BLaER1 (cell line): Measurements from ENCODE around the gene UXS1.

ENCODE experiments used
- H3K27ac ChIP-seq: shearing (Covaris generic); formaldehyde crosslinking; 2 replicates; pipeline ENCODE4 v1.8.1; 2022
- H3K27me3 ChIP-seq: shearing (Covaris generic); formaldehyde crosslinking; 2 replicates; pipeline ENCODE4 v1.8.1; 2022
- H3K36me3 ChIP-seq: shearing (Covaris generic); formaldehyde crosslinking; 2 replicates; pipeline ENCODE4 v1.8.1; 2022
- H3K4me1 ChIP-seq: shearing (Covaris generic); formaldehyde crosslinking; 2 replicates; pipeline ENCODE4 v1.8.1; 2022
- H3K4me2 ChIP-seq: shearing (Covaris generic); formaldehyde crosslinking; 2 replicates; pipeline ENCODE4 v1.8.1; 2022
- H3K4me3 ChIP-seq: shearing (Covaris generic); formaldehyde crosslinking; 2 replicates; pipeline ENCODE4 v1.8.1; 2022
- H3K9ac ChIP-seq: shearing (Covaris generic); formaldehyde crosslinking; 2 replicates; pipeline ENCODE4 v1.8.1; 2022
- H3K9me3 ChIP-seq: shearing (Covaris generic); formaldehyde crosslinking; 2 replicates; pipeline ENCODE4 v1.8.1; 2022
- H4K20me1 ChIP-seq: shearing (Covaris generic); formaldehyde crosslinking; 2 replicates; pipeline ENCODE4 v1.8.1; 2022
- Cebpa-rat ChIP-seq: shearing (Covaris generic); IDR thresholded peaks from 2 replicates; pipeline ENCODE4 v1.8.1; 2022

Gene UXS1

DNA sequence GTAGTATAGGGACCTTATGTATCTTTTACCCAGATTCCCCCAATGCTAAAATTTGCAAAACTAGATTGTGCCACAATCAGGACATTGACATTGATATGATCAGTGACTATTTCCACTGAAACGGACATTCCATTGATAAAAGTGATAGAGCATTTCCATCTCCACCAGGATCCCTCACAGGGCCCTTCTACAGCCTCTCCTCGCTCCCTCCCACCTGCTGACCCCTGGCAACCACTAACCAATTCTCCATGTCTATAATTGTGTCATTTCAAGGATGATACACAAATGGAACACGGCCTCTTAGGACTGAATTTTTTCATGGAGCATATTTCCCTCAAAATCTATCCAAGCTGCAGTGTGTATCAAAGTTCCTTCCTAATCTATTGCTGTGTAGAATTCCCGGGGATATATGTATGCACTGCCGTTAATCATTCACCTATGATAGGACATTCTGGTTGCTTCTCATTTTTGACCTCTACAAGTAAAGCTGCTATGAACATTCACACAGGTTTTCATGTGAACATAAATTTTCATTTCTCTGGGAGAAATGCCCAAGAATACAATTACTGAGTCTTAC lies 67.3 kb downstream of the UXS1 start:
- Histone ChIP-seq H3K36me3 (peaks cover 86% of the 10 kb centered on the region), H3K4me1 (peaks cover 20% of the 10 kb centered on the region), H3K9ac (no peak overlapping the region), H4K20me1 (peaks cover 91% of the 10 kb centered on the region), H3K4me3 (no peak overlapping the region), H3K9me3 (no peaks in the 10 kb centered on the region), H3K27ac (no peak overlapping the region), H3K4me2 (no peak overlapping the region), H3K27me3 (no peaks in the 10 kb centered on the region)
- no peak for TF ChIP-seq Cebpa-rat

DNA sequence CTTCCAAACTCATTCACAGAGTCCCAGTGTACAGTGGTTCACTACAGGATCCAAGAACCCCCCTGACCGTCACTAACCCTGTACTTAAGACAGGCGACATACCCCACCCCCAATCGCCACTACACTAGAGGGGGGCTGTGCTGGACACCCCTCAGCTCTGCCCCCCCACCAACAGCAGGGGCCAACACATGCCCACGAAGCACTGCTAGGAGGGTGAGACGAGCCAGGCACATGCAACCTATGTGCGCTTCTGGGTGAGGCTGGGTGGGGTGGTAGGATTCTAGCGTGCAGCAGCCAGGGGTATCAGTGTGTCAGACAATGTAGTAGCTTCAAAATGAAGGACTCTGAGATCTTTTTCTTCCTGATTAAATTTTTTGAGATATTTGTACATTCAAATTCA lies 67.8 kb downstream of the UXS1 start:
- no peak overlapping the region for H3K27ac ChIP-seq
- H3K27me3 ChIP-seq: no peaks in the 10 kb centered on the region
- H3K9me3 ChIP-seq: no peaks in the 10 kb centered on the region
- TF ChIP-seq Cebpa-rat: no peak
- no peak overlapping the region for H3K4me2 ChIP-seq
- peaks cover 91% of the 10 kb centered on the region for H3K36me3 ChIP-seq
- peaks cover 20% of the 10 kb centered on the region for H3K4me1 ChIP-seq
- H3K4me3 ChIP-seq: no peak overlapping the region
- peaks cover 96% of the 10 kb centered on the region for H4K20me1 ChIP-seq
- H3K9ac ChIP-seq: no peak overlapping the region

DNA sequence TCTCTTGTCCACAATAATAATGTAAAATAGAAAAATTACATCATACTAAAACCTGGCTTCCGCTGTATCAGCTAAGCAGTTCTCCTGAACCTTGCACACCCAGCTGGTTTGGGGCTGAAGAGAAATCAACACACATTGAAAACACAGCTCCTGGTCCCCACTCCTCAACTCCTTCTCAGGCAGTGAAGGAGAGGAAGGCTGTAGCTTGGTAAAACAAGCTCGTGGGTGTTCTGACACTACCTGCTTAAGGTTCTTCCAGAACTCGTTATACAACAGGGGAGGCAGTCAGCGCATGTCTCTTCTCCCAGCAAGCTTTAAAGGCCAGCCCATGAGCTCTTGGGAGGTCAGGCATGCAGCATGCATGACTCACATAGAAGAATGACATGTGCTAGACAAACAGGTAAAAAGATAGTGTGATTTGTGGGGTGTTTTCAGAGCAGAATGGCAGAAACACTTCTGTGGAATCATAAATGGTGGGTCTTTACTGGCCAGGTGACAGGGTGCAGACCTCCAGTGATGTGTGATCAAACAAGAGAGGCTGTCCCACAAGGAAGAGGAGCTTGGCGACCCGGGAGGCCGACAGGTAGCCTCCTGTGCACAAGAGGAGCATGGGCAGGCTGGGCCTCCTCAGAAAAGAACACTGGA lies 69.1 kb downstream of the UXS1 start:
- H3K4me3 ChIP-seq: no peak overlapping the region
- H4K20me1 ChIP-seq: peaks cover 100% of the 10 kb centered on the region
- H3K9ac ChIP-seq: no peak overlapping the region
- H3K27me3 ChIP-seq: no peaks in the 10 kb centered on the region
- H3K4me1 ChIP-seq: peaks cover 12% of the 10 kb centered on the region
- no peak overlapping the region for H3K4me2 ChIP-seq
- no peaks in the 10 kb centered on the region for H3K9me3 ChIP-seq
- TF ChIP-seq Cebpa-rat: no peak
- peaks cover 97% of the 10 kb centered on the region for H3K36me3 ChIP-seq
- H3K27ac ChIP-seq: no peak overlapping the region

DNA sequence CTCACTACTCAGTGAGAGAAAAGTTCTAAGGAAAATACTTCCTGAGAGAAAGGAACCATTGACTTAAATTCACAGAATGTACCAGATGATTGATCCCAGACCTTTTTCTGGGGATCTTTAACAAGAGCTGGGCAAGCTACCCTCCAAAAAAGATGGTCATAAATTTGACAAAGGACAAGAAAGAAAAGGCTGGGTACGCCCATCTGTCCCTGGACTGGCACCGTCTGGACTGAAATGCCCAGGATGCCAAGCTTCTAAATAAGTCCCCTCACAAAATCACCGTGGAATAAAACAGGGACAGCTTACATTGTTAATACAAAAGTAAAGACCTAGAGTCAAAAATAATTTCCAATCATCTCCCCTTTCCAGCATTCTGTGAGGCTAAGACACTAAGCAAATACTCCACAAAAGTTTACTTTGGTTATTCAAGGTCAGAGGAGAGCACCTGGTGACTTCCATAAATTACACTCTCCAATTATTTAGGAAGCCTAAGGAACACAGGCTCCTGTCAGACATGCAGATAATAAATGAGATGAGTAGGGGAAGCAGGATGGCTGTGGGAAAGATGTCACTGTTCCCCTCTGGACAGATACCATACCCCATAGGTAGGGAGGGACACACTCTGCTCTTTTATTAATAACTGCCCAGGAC lies 69.9 kb downstream of the UXS1 start:
- Histone ChIP-seq H3K27ac (no peak overlapping the region), H3K4me2 (no peak overlapping the region), H3K4me1 (peaks cover 4% of the 10 kb centered on the region), H3K27me3 (no peaks in the 10 kb centered on the region), H3K36me3 (peaks cover 100% of the 10 kb centered on the region), H3K9me3 (no peaks in the 10 kb centered on the region), H4K20me1 (peaks cover 100% of the 10 kb centered on the region), H3K9ac (no peak overlapping the region), H3K4me3 (no peak overlapping the region)
- TF ChIP-seq Cebpa-rat: no peak

DNA sequence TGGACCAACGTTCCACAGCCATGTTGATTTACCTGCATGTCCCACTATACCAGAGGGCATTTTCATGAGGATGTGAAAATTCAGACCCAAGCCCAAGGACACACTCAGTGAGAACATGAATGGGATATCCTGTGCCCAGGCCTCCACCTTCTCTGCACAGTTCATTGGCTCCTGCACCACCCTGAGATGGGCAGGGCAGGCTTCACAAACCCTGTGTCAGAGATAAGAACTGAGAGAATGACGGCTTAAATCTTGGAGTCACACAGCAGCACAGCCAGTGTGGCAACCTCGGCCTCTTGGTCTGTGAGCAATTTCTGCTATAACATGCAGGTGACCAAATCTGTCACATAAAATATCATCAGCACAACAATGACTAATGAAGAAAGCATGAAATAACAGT lies 71.9 kb downstream of the UXS1 start:
- Histone ChIP-seq H4K20me1 (peaks cover 100% of the 10 kb centered on the region), H3K4me2 (no peak overlapping the region), H3K9me3 (no peaks in the 10 kb centered on the region), H3K4me1 (no peaks in the 10 kb centered on the region), H3K27me3 (no peaks in the 10 kb centered on the region), H3K27ac (no peak overlapping the region), H3K4me3 (no peak overlapping the region), H3K36me3 (peaks cover 98% of the 10 kb centered on the region), H3K9ac (no peak overlapping the region)
- no peak for TF ChIP-seq Cebpa-rat

DNA sequence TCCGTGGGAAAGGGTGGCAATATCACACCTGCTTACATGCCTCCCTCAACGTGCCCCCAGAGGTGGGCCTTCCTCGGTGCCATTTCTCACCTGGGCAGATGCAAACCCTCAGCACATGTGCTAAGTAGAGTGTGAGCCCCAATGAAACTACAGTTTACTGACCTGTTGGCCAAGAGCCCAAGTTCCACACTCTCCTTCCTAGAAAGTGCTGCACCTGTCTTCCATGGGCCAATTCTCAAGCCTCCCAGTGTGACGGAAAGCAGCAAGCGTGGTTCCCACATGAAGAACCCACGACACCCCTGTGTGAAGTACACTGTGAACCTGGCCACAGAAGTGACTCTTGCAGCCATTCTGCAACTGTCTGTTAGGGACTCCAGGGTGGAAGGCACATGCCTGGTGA lies 73.7 kb downstream of the UXS1 start:
- Histone ChIP-seq H4K20me1 (peaks cover 100% of the 10 kb centered on the region), H3K9me3 (no peaks in the 10 kb centered on the region), H3K4me3 (no peak overlapping the region), H3K36me3 (peaks cover 98% of the 10 kb centered on the region), H3K4me2 (no peak overlapping the region), H3K27ac (no peak overlapping the region), H3K27me3 (no peaks in the 10 kb centered on the region), H3K9ac (no peak overlapping the region), H3K4me1 (peaks cover under 1% of the 10 kb centered on the region)
- no peak for TF ChIP-seq Cebpa-rat

DNA sequence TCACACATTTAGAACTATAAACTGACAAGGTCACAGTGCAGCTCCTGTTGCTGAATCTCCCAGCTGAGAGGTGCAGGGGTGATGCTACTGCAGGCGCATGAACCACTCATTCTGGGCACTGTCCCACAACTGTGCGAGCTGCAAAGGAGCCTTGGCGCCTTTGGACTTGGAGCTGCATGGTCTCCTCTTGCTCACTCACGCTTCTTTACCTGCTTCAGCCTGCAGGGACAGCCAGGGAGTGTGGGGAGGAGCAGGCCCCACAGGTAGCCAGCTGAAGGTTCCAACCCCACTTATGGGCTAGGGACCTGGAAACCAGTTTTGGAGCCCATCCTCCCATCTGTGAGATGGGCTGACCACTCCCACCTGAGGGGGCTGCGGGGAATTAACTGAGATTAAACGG lies 75.0 kb downstream of the UXS1 start:
- no peak overlapping the region for H3K4me3 ChIP-seq
- H4K20me1 ChIP-seq: peaks cover 100% of the 10 kb centered on the region
- H3K4me2 ChIP-seq: no peak overlapping the region
- no peak for TF ChIP-seq Cebpa-rat
- peaks cover 15% of the 10 kb centered on the region for H3K4me1 ChIP-seq
- H3K36me3 ChIP-seq: peaks cover 98% of the 10 kb centered on the region
- no peak overlapping the region for H3K27ac ChIP-seq
- H3K27me3 ChIP-seq: no peaks in the 10 kb centered on the region
- no peak overlapping the region for H3K9ac ChIP-seq
- no peaks in the 10 kb centered on the region for H3K9me3 ChIP-seq

DNA sequence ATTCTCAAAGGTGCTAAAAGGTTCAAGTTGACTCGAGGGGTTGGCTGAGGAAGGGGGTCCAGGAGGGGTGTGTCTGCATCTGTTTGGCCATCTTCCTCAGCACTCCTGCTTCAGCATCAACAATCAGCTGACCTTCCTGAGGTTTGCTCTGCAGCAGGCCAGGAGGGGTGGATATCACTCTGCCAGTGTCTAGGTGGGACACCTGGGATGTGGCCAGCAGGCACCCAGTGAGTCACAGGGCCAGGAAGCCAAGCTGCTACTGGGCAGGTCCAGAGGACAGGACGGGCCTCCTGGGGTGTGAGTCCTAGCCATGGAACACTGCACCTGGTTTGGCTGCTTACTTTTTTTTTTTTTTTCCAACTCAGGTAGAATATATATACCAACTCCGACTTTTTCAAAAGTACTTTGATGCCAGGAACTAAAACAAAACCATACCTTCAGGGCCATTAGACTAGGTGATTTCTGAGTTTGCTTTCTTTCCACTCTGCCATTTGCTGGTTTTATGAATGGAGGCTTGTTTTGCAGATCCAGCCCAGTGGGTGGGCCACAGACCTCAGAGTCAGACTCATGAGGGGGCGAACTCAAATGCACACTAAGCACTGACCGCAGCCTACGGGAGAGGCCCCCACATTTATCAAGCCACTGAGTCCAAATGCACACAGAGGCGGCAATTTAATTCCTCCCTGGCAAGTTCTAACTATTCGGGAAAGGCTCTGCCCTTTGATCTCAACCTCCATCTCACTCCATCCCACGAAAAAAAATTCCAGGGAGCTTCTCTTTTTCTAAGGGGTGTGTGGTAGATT lies 76.0 kb downstream of the UXS1 start:
- Histone ChIP-seq H3K4me3 (no peak overlapping the region), H3K9me3 (no peaks in the 10 kb centered on the region), H3K4me1 (peaks cover 21% of the 10 kb centered on the region), H4K20me1 (peaks cover 100% of the 10 kb centered on the region), H3K27me3 (no peaks in the 10 kb centered on the region), H3K9ac (no peak overlapping the region), H3K27ac (no peak overlapping the region), H3K36me3 (peaks cover 98% of the 10 kb centered on the region), H3K4me2 (no peak overlapping the region)
- no peak for TF ChIP-seq Cebpa-rat

DNA sequence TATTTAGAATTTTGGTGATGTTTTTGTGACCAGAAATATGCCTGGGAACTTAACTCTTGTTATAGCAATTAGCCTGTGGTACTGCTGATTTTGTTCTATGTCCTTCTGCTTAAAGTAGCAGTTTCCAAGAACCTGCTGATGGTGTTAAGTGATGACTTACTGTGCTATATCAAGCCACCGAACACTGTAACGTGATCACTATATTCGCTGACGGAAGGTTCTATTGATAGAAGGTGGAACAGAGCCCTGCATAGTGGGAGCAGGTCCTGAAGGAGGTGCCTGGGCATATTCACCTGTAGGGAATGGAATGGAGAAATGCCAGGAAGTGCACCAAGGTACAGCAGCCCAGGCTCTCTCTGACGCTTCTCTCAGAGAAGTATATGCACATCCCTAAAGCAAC lies 76.8 kb downstream of the UXS1 start:
- Histone ChIP-seq H3K4me1 (peaks cover 25% of the 10 kb centered on the region), H3K36me3 (peaks cover 98% of the 10 kb centered on the region), H4K20me1 (peaks cover 100% of the 10 kb centered on the region), H3K27ac (no peak overlapping the region), H3K9ac (no peak overlapping the region), H3K4me3 (no peak overlapping the region), H3K9me3 (no peaks in the 10 kb centered on the region), H3K4me2 (no peak overlapping the region), H3K27me3 (no peaks in the 10 kb centered on the region)
- no peak for TF ChIP-seq Cebpa-rat

DNA sequence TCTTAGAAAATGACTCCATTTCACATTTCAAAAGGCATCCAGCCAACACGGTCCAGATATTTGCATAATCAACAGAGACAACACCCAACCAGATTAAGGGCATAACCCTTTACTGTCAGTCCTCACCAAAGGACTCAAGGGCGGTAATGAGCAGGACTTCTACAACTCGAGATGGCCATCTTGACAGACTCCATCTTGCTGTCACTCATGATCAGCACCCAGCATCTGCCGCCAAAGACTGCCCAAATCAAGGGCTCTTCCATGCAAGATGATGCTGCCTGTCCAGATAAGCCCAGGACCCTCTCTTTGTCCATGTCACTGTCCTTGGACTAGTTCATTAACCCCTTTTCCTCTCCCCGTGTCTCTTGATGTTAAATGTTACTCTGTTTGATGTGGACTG lies 77.9 kb downstream of the UXS1 start:
- no peak overlapping the region for H3K4me2 ChIP-seq
- H3K9ac ChIP-seq: no peak overlapping the region
- H4K20me1 ChIP-seq: peaks cover 100% of the 10 kb centered on the region
- TF ChIP-seq Cebpa-rat: no peak
- peaks cover 36% of the 10 kb centered on the region for H3K4me1 ChIP-seq
- H3K27ac ChIP-seq: no peak overlapping the region
- no peak overlapping the region for H3K4me3 ChIP-seq
- H3K36me3 ChIP-seq: peaks cover 98% of the 10 kb centered on the region
- H3K9me3 ChIP-seq: no peaks in the 10 kb centered on the region
- no peaks in the 10 kb centered on the region for H3K27me3 ChIP-seq
